ENCODE data around the gene TMEM201. TPM values are rescaled to one million over a fixed set of nuclear protein-coding genes. Genes with fewer than 3 reads are reported as not detected.

The TMEM201 gene
- total RNA-seq, 1 experiment from 2014 or later, result 17.4 TPM

GRCh38 chr1:9597361-9598315 lies 8.9 kb downstream of the TMEM201 start:
- Histone ChIP-seq H3F3A (ENCODE audit: insufficient read depth, low read depth) (no peaks in the 10 kb centered on the region), H4K20me1 (ENCODE audit: insufficient read depth) (no peaks in the 10 kb centered on the region), H3K9me2 (ENCODE audit: insufficient read depth) (no peaks in the 10 kb centered on the region), H3K27ac (no peak overlapping the region), H3K27me3 (ENCODE audit: insufficient read depth, low read depth) (no peaks in the 10 kb centered on the region), H3K36me3 (ENCODE audit: low read depth) (no peaks in the 10 kb centered on the region), H2AFZ (no peak overlapping the region), H3K4me1 (replicated peaks; ENCODE audit: insufficient read depth) (no peaks in the 10 kb centered on the region), H3K9me3 (ENCODE audit: insufficient read depth, low read depth) (no peaks in the 10 kb centered on the region), H3K4me2 (no peak overlapping the region), H3K4me3 (no peak overlapping the region), H3K79me2 (ENCODE audit: low read depth) (peaks cover 15% of the 10 kb centered on the region)
- no TSS peak for BruUV-seq (replicated peaks)
- no peak for DNase-seq
- intact Hi-C loops (cut with micrococcal nuclease; ENCODE audit: unreplicated experiment), result no loop called here
- ChIA-PET POLR2A (ENCODE audit: unreplicated experiment) (no interaction called here), CTCF (no interaction called here)
- no peak for TF ChIP-seq CTCF (conservative IDR thresholded peaks at IDR 0.05)
- no peak for TF ChIP-seq EZH2 (IDR thresholded peaks at IDR 0.05; ENCODE audit: low read depth)

- H3K27ac ChIP-seq, result no peak overlapping the region
- H3K79me2 ChIP-seq (ENCODE audit: low read depth), result peaks cover 8% of the 10 kb centered on the region; the same call in 1 of the 2 replicates
- H3K27me3 ChIP-seq (ENCODE audit: insufficient read depth, low read depth), result no peaks in the 10 kb centered on the region
- no peak for DNase-seq
- BruUV-seq (replicated peaks), result no TSS peak
- no peak overlapping the region for H2AFZ ChIP-seq
- H3F3A ChIP-seq (ENCODE audit: insufficient read depth, low read depth), result no peaks in the 10 kb centered on the region
- no peaks in the 10 kb centered on the region for H3K9me2 ChIP-seq (ENCODE audit: insufficient read depth)
- H3K4me1 ChIP-seq (replicated peaks; ENCODE audit: insufficient read depth), result no peaks in the 10 kb centered on the region
- intact Hi-C loops (cut with micrococcal nuclease; ENCODE audit: unreplicated experiment), result no loop called here
- POLR2A ChIA-PET (ENCODE audit: unreplicated experiment), result no interaction called here
- no peaks in the 10 kb centered on the region for H3K9me3 ChIP-seq (ENCODE audit: insufficient read depth, low read depth)
- CTCF ChIA-PET, result no interaction called here
- H3K4me3 ChIP-seq, result no peak overlapping the region
- no peaks in the 10 kb centered on the region for H4K20me1 ChIP-seq (ENCODE audit: insufficient read depth)
- H3K36me3 ChIP-seq (ENCODE audit: low read depth), result no peaks in the 10 kb centered on the region
- H3K4me2 ChIP-seq, result no peak overlapping the region
- TF ChIP-seq CTCF (conservative IDR thresholded peaks at IDR 0.05) (no peak), EZH2 (IDR thresholded peaks at IDR 0.05; ENCODE audit: low read depth) (no peak)
These were observed 9.6 kb downstream of the TMEM201 start for GRCh38 chr1:9598316-9598700.

DNA sequence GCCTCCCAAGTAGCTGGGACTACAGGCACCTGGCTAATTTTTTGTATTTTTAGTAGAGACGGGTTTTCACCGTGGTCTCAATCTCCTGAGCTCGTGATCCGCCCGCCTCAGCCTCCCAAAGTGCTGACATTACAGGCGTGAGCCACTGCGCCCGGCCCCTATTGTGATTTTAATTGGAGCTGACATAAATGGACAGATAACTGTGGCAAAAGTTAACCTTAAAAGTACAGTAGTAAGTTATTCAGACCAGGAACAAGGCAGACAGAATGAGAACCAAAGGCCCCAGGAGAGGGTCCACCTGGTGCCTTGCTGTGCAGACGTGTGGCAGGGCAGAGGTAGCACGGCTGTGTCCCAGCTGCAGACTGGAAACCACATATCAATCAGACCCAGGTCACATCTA lies 11.0 kb downstream of the TMEM201 start:
- Histone ChIP-seq H3F3A (ENCODE audit: insufficient read depth, low read depth) (no peaks in the 10 kb centered on the region), H3K27me3 (ENCODE audit: insufficient read depth, low read depth) (no peaks in the 10 kb centered on the region), H3K4me3 (no peak overlapping the region), H2AFZ (no peak overlapping the region), H3K4me1 (replicated peaks; ENCODE audit: insufficient read depth) (no peaks in the 10 kb centered on the region), H3K4me2 (no peak overlapping the region), H3K36me3 (ENCODE audit: low read depth) (no peaks in the 10 kb centered on the region), H3K9me3 (ENCODE audit: insufficient read depth, low read depth) (no peaks in the 10 kb centered on the region), H3K9me2 (ENCODE audit: insufficient read depth) (no peaks in the 10 kb centered on the region), H3K79me2 (ENCODE audit: low read depth) (no peaks in the 10 kb centered on the region), H3K27ac (no peak overlapping the region), H4K20me1 (ENCODE audit: insufficient read depth) (no peaks in the 10 kb centered on the region)
- DNase-seq, result no peak
- ChIA-PET CTCF (interaction anchor here (0.6 kb wide), 1 partner anchor 1700 kb away, joined by 5 read pairs; no protein-coding TSS in a partner anchor), POLR2A (ENCODE audit: unreplicated experiment) (no interaction called here)
- intact Hi-C loops (cut with micrococcal nuclease; ENCODE audit: unreplicated experiment), result no loop called here
- BruUV-seq (replicated peaks), result no TSS peak
- TF ChIP-seq CTCF (conservative IDR thresholded peaks at IDR 0.05), result no peak
- no peak for TF ChIP-seq EZH2 (IDR thresholded peaks at IDR 0.05; ENCODE audit: low read depth)

All from PC-9 (cell line).